Measurements from ENCODE around the gene ZNF790. TPM values are rescaled to one million over a fixed set of nuclear protein-coding genes. Genes with fewer than 3 reads are reported as not detected.
A peak's percentile ranks its signal among the peaks of the same experiment; 100 is the strongest.

The ZNF790 gene
- 7.3 TPM for total RNA-seq
- long read RNA-seq, transcript ZNF790-201 (5 exons, 3,037 nt), result major isoform, 8 of 11 reads
- long read RNA-seq, partial matches to known transcripts, result 0 of 11 reads
- long read RNA-seq, other reads (novel, unspliced or antisense), result 0 of 11 reads

DNA sequence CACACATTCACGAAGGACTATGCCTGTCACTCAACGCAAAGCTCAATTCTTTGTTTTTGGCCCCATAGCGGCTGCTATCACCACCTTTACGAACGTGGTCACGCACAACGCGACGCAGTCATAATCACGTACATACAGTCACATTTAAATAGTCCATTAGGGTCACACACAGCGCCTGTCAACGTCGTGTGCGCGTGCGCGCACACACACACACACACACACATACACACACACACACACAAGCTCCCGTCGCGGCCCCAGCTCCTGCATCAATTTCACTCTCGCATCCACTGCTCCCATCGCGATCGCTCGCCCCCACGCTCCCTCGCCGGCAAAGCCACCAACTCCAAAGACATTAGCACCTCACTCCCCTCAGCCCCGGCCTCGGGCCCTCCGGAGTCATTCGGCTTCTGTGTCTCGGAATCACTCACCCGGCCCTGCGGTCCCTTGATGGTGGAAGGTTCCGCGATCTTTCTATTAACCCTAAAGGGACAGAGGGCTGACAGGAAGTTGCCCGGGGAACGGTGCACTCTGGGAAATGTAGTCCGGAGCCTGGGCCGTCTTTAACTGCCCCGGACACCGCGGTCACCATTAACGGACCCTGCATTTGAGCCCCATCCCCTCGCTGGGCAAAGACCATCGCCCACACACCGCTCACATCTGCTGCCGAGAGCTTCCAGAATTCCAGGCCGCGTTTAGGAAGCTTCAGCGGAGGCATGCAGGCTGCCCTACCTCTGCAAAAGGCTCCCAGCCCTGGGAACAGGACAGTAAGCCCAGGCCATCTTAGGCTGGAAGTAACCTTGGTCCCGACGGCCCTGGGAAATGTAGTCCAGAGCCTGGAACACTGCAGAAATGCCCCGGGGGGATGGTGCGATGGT, at the start of gene ZNF790:
TSS of gene ZNF790 (minus strand) at position 482 of the 878 bp plus-strand sequence. CDS start 12,768 bp downstream, outside the sequence.
- peak within 1 kb of the TSS; percentile 96 for H3K27ac ChIP-seq (replicated peaks)
- peaks cover 32% of the 10 kb centered on the region for H3K4me1 ChIP-seq
- intact Hi-C loops (cut with micrococcal nuclease), result no loop called here
- peak; percentile 90 for DNase-seq
- TF ChIP-seq, protein P1, sequence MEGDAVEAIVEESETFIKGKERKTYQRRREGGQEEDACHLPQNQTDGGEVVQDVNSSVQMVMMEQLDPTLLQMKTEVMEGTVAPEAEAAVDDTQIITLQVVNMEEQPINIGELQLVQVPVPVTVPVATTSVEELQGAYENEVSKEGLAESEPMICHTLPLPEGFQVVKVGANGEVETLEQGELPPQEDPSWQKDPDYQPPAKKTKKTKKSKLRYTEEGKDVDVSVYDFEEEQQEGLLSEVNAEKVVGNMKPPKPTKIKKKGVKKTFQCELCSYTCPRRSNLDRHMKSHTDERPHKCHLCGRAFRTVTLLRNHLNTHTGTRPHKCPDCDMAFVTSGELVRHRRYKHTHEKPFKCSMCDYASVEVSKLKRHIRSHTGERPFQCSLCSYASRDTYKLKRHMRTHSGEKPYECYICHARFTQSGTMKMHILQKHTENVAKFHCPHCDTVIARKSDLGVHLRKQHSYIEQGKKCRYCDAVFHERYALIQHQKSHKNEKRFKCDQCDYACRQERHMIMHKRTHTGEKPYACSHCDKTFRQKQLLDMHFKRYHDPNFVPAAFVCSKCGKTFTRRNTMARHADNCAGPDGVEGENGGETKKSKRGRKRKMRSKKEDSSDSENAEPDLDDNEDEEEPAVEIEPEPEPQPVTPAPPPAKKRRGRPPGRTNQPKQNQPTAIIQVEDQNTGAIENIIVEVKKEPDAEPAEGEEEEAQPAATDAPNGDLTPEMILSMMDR (IDR thresholded peaks at IDR 0.05; ENCODE audit: borderline replicate concordance), result no peak
- no peaks in the 10 kb centered on the region for H3K27me3 ChIP-seq (ENCODE audit: low read depth)
- H3K9me3 ChIP-seq (replicated peaks), result peaks cover 36% of the 10 kb centered on the region
- H3K36me3 ChIP-seq, result peaks cover 43% of the 10 kb centered on the region
- H3K4me3 ChIP-seq, result peak within 1 kb of the TSS; percentile 89

DNA sequence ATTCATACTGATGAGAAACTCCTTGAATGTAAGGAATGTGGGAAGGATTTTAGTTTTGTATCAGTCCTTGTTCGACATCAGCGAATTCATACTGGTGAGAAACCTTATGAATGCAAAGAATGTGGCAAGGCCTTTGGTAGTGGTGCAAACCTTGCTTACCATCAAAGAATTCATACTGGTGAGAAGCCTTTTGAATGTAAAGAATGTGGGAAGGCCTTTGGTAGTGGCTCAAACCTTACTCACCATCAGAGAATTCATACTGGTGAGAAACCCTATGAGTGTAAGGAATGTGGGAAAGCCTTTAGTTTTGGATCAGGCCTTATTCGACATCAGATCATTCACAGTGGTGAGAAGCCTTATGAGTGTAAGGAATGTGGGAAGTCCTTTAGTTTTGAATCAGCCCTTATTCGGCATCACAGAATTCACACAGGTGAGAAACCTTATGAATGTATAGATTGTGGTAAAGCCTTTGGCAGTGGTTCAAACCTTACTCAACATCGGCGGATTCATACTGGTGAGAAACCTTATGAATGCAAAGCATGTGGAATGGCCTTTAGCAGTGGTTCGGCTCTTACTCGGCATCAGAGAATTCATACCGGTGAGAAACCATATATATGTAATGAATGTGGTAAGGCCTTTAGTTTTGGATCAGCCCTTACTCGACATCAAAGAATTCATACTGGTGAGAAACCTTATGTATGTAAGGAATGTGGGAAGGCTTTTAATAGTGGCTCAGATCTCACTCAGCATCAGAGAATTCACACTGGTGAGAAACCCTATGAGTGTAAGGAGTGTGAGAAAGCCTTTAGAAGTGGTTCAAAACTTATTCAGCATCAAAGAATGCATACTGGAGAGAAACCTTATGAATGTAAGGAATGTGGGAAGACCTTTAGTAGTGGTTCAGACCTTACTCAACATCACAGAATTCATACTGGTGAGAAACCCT, 39.1 kb upstream of the ZNF790 start:
- DNase-seq, result no peak
- TF ChIP-seq, protein P1 (IDR thresholded peaks at IDR 0.05; ENCODE audit: borderline replicate concordance), result no peak
- peaks cover 100% of the 10 kb centered on the region for H3K36me3 ChIP-seq
- H3K27ac ChIP-seq (replicated peaks), result no peak overlapping the region
- H3K4me1 ChIP-seq, result no peaks in the 10 kb centered on the region
- H3K27me3 ChIP-seq (ENCODE audit: low read depth), result no peaks in the 10 kb centered on the region
- no peak overlapping the region for H3K4me3 ChIP-seq
- peaks cover 100% of the 10 kb centered on the region for H3K9me3 ChIP-seq (replicated peaks)
- intact Hi-C loops (cut with micrococcal nuclease), result loop anchor here (10.0 kb wide), 1 partner anchor 62 kb away; no protein-coding TSS in a partner anchor

DNA sequence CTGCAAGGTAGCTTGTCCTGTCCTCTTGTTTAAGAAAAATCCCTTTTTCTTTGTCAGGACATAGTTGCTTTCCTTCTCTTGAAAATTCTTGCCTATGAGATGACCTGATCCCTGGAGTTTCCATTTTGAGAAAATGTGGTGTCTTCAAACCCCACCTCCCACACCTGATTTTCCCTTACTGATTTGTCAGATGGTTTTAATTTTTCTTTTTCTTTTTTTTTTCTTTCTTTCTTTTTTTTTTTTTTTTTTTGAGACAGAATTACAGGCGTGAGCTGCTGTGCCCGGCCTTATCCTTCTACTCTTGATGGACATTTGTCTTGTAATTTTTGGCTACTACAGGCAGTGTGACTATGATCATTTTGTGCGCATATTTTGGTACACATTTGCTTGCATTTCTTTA, 13.7 kb upstream of the ZNF790 start:
- peaks cover 46% of the 10 kb centered on the region for H3K36me3 ChIP-seq
- H3K4me1 ChIP-seq, result peaks cover 40% of the 10 kb centered on the region
- no peak for DNase-seq
- intact Hi-C loops (cut with micrococcal nuclease), result no loop called here
- H3K9me3 ChIP-seq (replicated peaks), result peaks cover 30% of the 10 kb centered on the region
- peak overlapping the region; percentile 89 for H3K4me3 ChIP-seq
- no peaks in the 10 kb centered on the region for H3K27me3 ChIP-seq (ENCODE audit: low read depth)
- H3K27ac ChIP-seq (replicated peaks), result peak overlapping the region; percentile 95
- TF ChIP-seq, protein P1 (IDR thresholded peaks at IDR 0.05; ENCODE audit: borderline replicate concordance), result no peak

DNA sequence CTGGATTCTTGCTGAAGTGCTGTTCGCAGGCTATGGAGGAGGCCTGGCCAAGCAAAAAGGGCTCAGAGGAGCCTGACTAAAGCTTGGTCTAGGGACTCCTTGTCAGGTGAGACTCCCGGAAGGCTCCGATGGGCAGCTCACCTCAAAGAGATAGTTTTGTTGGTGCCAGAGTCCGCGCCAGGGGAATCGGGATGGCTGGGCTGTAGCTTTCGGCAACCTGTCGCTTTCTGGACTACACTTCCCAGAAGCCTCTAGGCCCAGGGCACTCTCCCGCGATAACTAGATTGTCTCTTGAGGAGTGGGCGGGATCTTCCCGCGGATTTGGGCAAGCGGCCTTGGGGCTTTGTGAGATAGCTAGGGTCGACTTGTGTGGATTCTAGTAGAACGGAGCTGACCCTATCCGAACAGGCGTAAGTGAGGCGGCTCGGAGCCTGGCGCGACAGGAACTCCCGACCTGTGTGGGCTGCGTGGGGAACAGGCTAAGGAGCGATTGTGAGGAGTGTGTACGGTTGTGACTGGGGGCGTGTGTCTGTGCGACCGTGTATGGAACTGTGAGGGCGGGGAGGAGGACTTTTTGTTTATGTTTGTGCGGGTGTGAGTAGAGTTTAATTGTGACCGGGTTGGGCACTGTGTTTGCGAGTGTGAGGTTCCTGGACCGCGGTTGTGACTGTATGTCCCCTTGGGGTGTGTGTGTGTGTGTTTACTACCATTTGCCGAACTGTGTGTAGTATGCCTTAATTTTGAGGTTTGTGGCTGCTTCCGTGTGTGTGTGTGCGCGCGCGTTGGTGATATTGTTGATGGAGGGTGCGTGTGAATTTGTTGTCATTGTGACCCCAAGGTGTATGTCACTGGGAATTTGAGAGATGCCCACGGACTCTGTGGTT, 12.6 kb upstream of the ZNF790 start, which contains the start of gene ZNF345:
TSS of gene ZNF345 (plus strand) at position 318 of the 884 bp plus-strand sequence. CDS start 25,955 bp downstream, outside the sequence.
- peaks cover 47% of the 10 kb centered on the region for H3K4me1 ChIP-seq
- H3K27ac ChIP-seq (replicated peaks), result peak within 1 kb of the TSS; percentile 95
- DNase-seq, result peak; percentile 90
- no peaks in the 10 kb centered on the region for H3K27me3 ChIP-seq (ENCODE audit: low read depth)
- peaks cover 20% of the 10 kb centered on the region for H3K9me3 ChIP-seq (replicated peaks)
- intact Hi-C loops (cut with micrococcal nuclease), result no loop called here
- H3K36me3 ChIP-seq, result peaks cover 46% of the 10 kb centered on the region
- H3K4me3 ChIP-seq, result peak within 1 kb of the TSS; percentile 89
- TF ChIP-seq, protein P1 (IDR thresholded peaks at IDR 0.05; ENCODE audit: borderline replicate concordance), result no peak
